Vagina (tissue), 2 donors: Measurements from ENCODE around the gene MAP1B. TPM values are rescaled to one million over a fixed set of nuclear protein-coding genes. Genes with fewer than 3 reads are reported as not detected.
A peak's percentile ranks its signal among the peaks of the same experiment; 100 is the strongest.

Experiments used
- DNase-seq, 2 donors: peaks; one replicate each; pipeline ENCODE4 v3.0.0-alpha.2; 2017; ENCODE audit errors: extremely low spot score in 2 of 2
- H3K27ac ChIP-seq: fragments of 200-600 bp; sonication (generic); one replicate; pipeline ENCODE4 v1.5.1; 2019
- H3K27me3 ChIP-seq: fragments of 200-600 bp; sonication (generic); one replicate; pipeline ENCODE4 v1.5.1; 2019
- H3K36me3 ChIP-seq, 2 donors: fragments of 200-600 bp; sonication (generic); one replicate each; pipeline ENCODE4 v1.5.1; 2017 to 2019
- H3K4me1 ChIP-seq: fragments of 200-600 bp; sonication (generic); one replicate; pipeline ENCODE4 v1.5.1; 2019
- H3K4me3 ChIP-seq, 2 donors: fragments of 200-600 bp; sonication (generic); 1 replicate in 1 of 2; 2 replicates in 1 of 2; pipeline ENCODE4 v1.5.1; 2016 to 2019
- H3K9me3 ChIP-seq: fragments of 200-600 bp; sonication (generic); one replicate; pipeline ENCODE4 v1.5.1; 2019
- CTCF ChIP-seq, 3 experiments: fragments of 450-650 bp in 2 of 3; fragments of 200-600 bp in 1 of 3; sonication (generic) in 1 of 3; IDR thresholded peaks; one replicate each; pipeline ENCODE4 v1.5.1; 2017 to 2019; ENCODE audit warnings: antibody characterized with exemption in 3 of 3, mild to moderate bottlenecking in 2 of 3, moderate library complexity in 2 of 3
- POLR2A ChIP-seq, 2 donors: fragments of 450-650 bp; IDR thresholded peaks; one replicate each; pipeline ENCODE4 v1.6.1; 2017; ENCODE audit warnings: antibody characterized with exemption in 2 of 2, mild to moderate bottlenecking in 2 of 2, moderate library complexity in 2 of 2
- POLR2AphosphoS5 ChIP-seq, 2 donors: sonication (generic); formaldehyde crosslinking; IDR thresholded peaks; one replicate each; pipeline ENCODE4 v1.9.0; 2017; ENCODE audit warnings: antibody characterized with exemption in 2 of 2, mild to moderate bottlenecking in 2 of 2, low read depth in 1 of 2; ENCODE audit not compliant: insufficient read depth in 1 of 2
- intact Hi-C: fragments of 100-400 bp; cut with DNase I; formaldehyde crosslinking; loops from one replicate; pipeline ENCODE4 v1.15.1; 2023
- total RNA-seq: library from RNA; depleted of rRNA; stranded (reverse); fragments of >200 nt; gene quantifications from one replicate; pipeline ENCODE4 v1.2.3, GENCODE V29; 2016

The MAP1B gene
- total RNA-seq, 1 donor from 2014 or later, result 386 TPM

GRCh38 chr5:72138943-72139521 lies 31.8 kb downstream of the MAP1B start:
- DNase-seq, result no peak
- intact Hi-C loops, result no loop called here
- Histone ChIP-seq H3K9me3 (no peaks in the 10 kb centered on the region), H3K4me1 (peaks cover 34% of the 10 kb centered on the region), H3K27ac (no peak overlapping the region), H3K27me3 (no peaks in the 10 kb centered on the region), H3K36me3 (no peaks in the 10 kb centered on the region), H3K4me3 (no peak overlapping the region)
- TF ChIP-seq POLR2A (IDR thresholded peaks at IDR 0.05) (no peak), POLR2AphosphoS5 (IDR thresholded peaks at IDR 0.05; ENCODE audit: insufficient read depth in 1 of 2, low read depth in 1 of 2) (no peak), CTCF (IDR thresholded peaks at IDR 0.05) (no peak)

- Histone ChIP-seq H3K4me1 (peaks cover 34% of the 10 kb centered on the region), H3K27ac (peak overlapping the region; percentile 77), H3K9me3 (no peaks in the 10 kb centered on the region), H3K27me3 (no peaks in the 10 kb centered on the region), H3K36me3 (no peaks in the 10 kb centered on the region), H3K4me3 (no peak overlapping the region)
- TF ChIP-seq CTCF (IDR thresholded peaks at IDR 0.05) (no peak), POLR2A (IDR thresholded peaks at IDR 0.05) (no peak), POLR2AphosphoS5 (IDR thresholded peaks at IDR 0.05; ENCODE audit: insufficient read depth in 1 of 2, low read depth in 1 of 2) (no peak)
- intact Hi-C loops, result loop anchor here (10.0 kb wide), 1 partner anchor 134 kb away; no protein-coding TSS in a partner anchor
- no peak for DNase-seq
Observed at GRCh38 chr5:72140711-72141110, 33.4 kb downstream of the MAP1B start.

GRCh38 chr5:72141440-72142355 lies 34.4 kb downstream of the MAP1B start:
- Histone ChIP-seq H3K4me1 (peaks cover 44% of the 10 kb centered on the region), H3K4me3 (no peak overlapping the region), H3K36me3 (no peaks in the 10 kb centered on the region), H3K27ac (peak overlapping the region; percentile 77), H3K27me3 (no peaks in the 10 kb centered on the region), H3K9me3 (no peaks in the 10 kb centered on the region)
- DNase-seq, result no peak
- TF ChIP-seq POLR2A (IDR thresholded peaks at IDR 0.05), result no peak
- TF ChIP-seq POLR2AphosphoS5 (IDR thresholded peaks at IDR 0.05; ENCODE audit: insufficient read depth in 1 of 2, low read depth in 1 of 2), result peak in 1 of 2 donors; percentile 20
- intact Hi-C loops, result loop anchor here (10.0 kb wide), 1 partner anchor 133 kb away; no protein-coding TSS in a partner anchor

GRCh38 chr5:72144762-72145161 lies 37.5 kb downstream of the MAP1B start:
- intact Hi-C loops, result loop anchor here (10.0 kb wide), 1 partner anchor 130 kb away; no protein-coding TSS in a partner anchor

More at GRCh38 chr5:72144762-72145161, 37.5 kb downstream of the MAP1B start:
- DNase-seq, result no peak
- Histone ChIP-seq H3K27ac (peak overlapping the region; percentile 7), H3K9me3 (no peaks in the 10 kb centered on the region), H3K4me1 (peaks cover 55% of the 10 kb centered on the region), H3K4me3 (no peak overlapping the region), H3K27me3 (no peaks in the 10 kb centered on the region), H3K36me3 (no peaks in the 10 kb centered on the region)
- TF ChIP-seq POLR2AphosphoS5 (IDR thresholded peaks at IDR 0.05; ENCODE audit: insufficient read depth in 1 of 2, low read depth in 1 of 2), result no peak
- TF ChIP-seq CTCF (IDR thresholded peaks at IDR 0.05), result no peak
- no peak for TF ChIP-seq POLR2A (IDR thresholded peaks at IDR 0.05)
